Keratinocyte (primary cell): ENCODE measurements around the gene KRTAP5-3. TPM values are rescaled to one million over a fixed set of nuclear protein-coding genes. Genes with fewer than 3 reads are reported as not detected.

Source experiments
- DNase-seq: peaks from one replicate; pipeline ENCODE4 v3.0.0-alpha.2; 2011; ENCODE audit warnings: low read depth, missing footprints, low spot score
- FAIRE-seq: peaks from 2 replicates; lab custom pipeline; 2011; peaks lifted over from hg19 to GRCh38; lab: Jason Lieb, UNC
- H2AFZ ChIP-seq: 2 replicates; pipeline ENCODE4 v1.6.0; 2012; ENCODE audit warnings: low read length, control low read depth, inconsistent platforms; ENCODE audit not compliant: control insufficient read depth
- H3K27ac ChIP-seq: 2 replicates; pipeline ENCODE4 v1.5.1; 2011; ENCODE audit warnings: low read length; ENCODE audit not compliant: control insufficient read depth, insufficient read depth
- H3K27me3 ChIP-seq: 3 replicates; pipeline ENCODE4 v1.6.0; 2011; ENCODE audit warnings: low read length; ENCODE audit not compliant: control insufficient read depth, insufficient read depth; ENCODE audit errors: extremely low read depth
- H3K36me3 ChIP-seq, 2 experiments: 2 replicates in 1 of 2; 3 replicates in 1 of 2; pipeline ENCODE4 v1.5.1; 2011; ENCODE audit warnings: low read length in 2 of 2, mild to moderate bottlenecking in 1 of 2; ENCODE audit not compliant: control insufficient read depth in 2 of 2, insufficient read depth in 2 of 2; ENCODE audit errors: extremely low read depth in 1 of 2
- H3K4me1 ChIP-seq: 3 replicates; pipeline ENCODE4 v1.5.1; 2011; ENCODE audit warnings: low read length; ENCODE audit not compliant: control insufficient read depth, insufficient read depth; ENCODE audit errors: extremely low read depth
- H3K4me2 ChIP-seq: 3 replicates; pipeline ENCODE4 v1.6.0; 2011; ENCODE audit warnings: low read depth, low read length; ENCODE audit not compliant: control insufficient read depth, insufficient read depth; ENCODE audit errors: extremely low read depth
- H3K4me3 ChIP-seq, 3 experiments: fragments of 200-600 bp in 1 of 3; sonication (generic) in 1 of 3; 2 replicates in 2 of 3; 3 replicates in 1 of 3; pipeline ENCODE4 v1.5.1; 2011 to 2016; ENCODE audit warnings: low read length in 3 of 3, mild to moderate bottlenecking in 3 of 3, control low read depth in 2 of 3, inconsistent platforms in 1 of 3, low read depth in 1 of 3, mixed read lengths in 1 of 3, mixed run types in 1 of 3, moderate library complexity in 1 of 3; ENCODE audit not compliant: control insufficient read depth in 2 of 3, insufficient read depth in 2 of 3; ENCODE audit errors: extremely low read depth in 1 of 3
- H3K79me2 ChIP-seq: 2 replicates; pipeline ENCODE4 v1.6.0; 2012; ENCODE audit warnings: low read length; ENCODE audit not compliant: control insufficient read depth, insufficient read depth
- H3K9ac ChIP-seq: 3 replicates; pipeline ENCODE4 v1.6.0; 2011; ENCODE audit warnings: low read length; ENCODE audit not compliant: control insufficient read depth, insufficient read depth; ENCODE audit errors: extremely low read depth
- H3K9me1 ChIP-seq: 3 replicates; pipeline ENCODE4 v1.6.0; 2011; ENCODE audit warnings: low read length; ENCODE audit not compliant: control insufficient read depth, insufficient read depth; ENCODE audit errors: extremely low read depth
- H3K9me3 ChIP-seq: 2 replicates; pipeline ENCODE4 v1.5.1; 2012; ENCODE audit warnings: low read depth, low read length; ENCODE audit not compliant: control insufficient read depth
- H4K20me1 ChIP-seq: 3 replicates; pipeline ENCODE4 v1.6.0; 2011; ENCODE audit warnings: low read length; ENCODE audit not compliant: control insufficient read depth, insufficient read depth; ENCODE audit errors: extremely low read depth
- EZH2 ChIP-seq: IDR thresholded peaks from one replicate; pipeline ENCODE4 v1.6.1; 2012; ENCODE audit warnings: inconsistent platforms, mild to moderate bottlenecking, low read length, moderate library complexity
- dilution Hi-C: fragments of 300-500 bp; cut with MboI; formaldehyde crosslinking; loops from one replicate; pipeline ENCODE4 v1.7.0; 2020; ENCODE audit warnings: low sequenced_read_pairs; ENCODE audit not compliant: extremely low pct_ligation_motif_present
- polyA plus RNA-seq, 5 experiments: library from polyadenylated mRNA; depleted of rRNA in 3 of 5; stranded (reverse) in 3 of 5; stranded (forward) in 1 of 5; unstranded in 1 of 5; fragments of >200 nt; gene quantifications; 1 replicate in 1 of 5; 2 replicates in 3 of 5; 3 replicates in 1 of 5; pipeline versions ENCODE4 v1.2.1 to v1.2.3, GENCODE V29; 2011 to 2012; ENCODE audit warnings: missing spikeins in 2 of 5, low read depth in 1 of 5, low replicate concordance in 1 of 5
- TF ChIP-seq, protein P1 (sequence below), 3 experiments: IDR thresholded peaks in 1 of 3; conservative IDR thresholded peaks in 1 of 3; optimal IDR thresholded peaks in 1 of 3; 2 replicates in 2 of 3; 3 replicates in 1 of 3; pipeline versions ENCODE3 to v1.5.1; 2011; ENCODE audit warnings: low read length in 3 of 3, mild to moderate bottlenecking in 3 of 3, moderate library complexity in 2 of 3, control low read depth in 1 of 3, inconsistent platforms in 1 of 3; ENCODE audit not compliant: insufficient read depth in 2 of 3; ENCODE audit errors: extremely low read depth in 1 of 3

Gene KRTAP5-3
- polyA plus RNA-seq, 1 donor (not counting 4 experiments of a cell fraction or from before 2014, with no cell fraction given), result not detected

DNA sequence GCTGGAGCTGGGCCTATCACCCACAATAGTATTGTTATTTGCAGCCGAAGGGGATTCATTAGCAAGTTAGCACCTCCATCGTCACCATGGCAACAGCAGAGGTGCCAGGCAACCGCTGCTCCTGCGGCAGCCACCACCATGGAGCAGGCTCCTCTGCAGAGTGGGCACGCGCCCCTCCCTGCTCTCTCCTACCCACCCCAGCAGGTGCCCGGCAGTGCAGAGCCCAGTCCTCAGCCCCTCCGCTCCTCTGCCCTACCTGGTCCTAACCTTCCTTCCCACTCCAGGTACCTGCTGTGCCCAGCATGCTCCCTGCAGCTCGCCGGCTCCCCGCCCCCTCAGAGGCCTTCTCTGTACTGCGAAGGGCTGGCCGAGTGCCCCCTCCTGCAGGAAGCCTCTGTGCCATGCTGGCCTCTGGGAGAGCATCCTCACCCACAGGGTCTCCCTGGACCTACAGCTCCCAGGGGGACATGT is 39.8 kb downstream of the KRTAP5-3 start:
- Histone ChIP-seq H3K4me3 (no peak overlapping the region), H2AFZ (no peak overlapping the region), H3K79me2 (no peaks in the 10 kb centered on the region), H4K20me1 (peaks cover 2% of the 10 kb centered on the region), H3K4me2 (no peak overlapping the region), H3K27ac (no peak overlapping the region), H3K9me1 (no peaks in the 10 kb centered on the region), H3K4me1 (no peaks in the 10 kb centered on the region), H3K9ac (no peak overlapping the region), H3K27me3 (peaks cover 28% of the 10 kb centered on the region), H3K9me3 (no peaks in the 10 kb centered on the region), H3K36me3 (peaks cover 0 to 1% of the 10 kb centered on the region in 2 experiments)
- TF ChIP-seq EZH2, result no peak
- TF ChIP-seq, protein P1, sequence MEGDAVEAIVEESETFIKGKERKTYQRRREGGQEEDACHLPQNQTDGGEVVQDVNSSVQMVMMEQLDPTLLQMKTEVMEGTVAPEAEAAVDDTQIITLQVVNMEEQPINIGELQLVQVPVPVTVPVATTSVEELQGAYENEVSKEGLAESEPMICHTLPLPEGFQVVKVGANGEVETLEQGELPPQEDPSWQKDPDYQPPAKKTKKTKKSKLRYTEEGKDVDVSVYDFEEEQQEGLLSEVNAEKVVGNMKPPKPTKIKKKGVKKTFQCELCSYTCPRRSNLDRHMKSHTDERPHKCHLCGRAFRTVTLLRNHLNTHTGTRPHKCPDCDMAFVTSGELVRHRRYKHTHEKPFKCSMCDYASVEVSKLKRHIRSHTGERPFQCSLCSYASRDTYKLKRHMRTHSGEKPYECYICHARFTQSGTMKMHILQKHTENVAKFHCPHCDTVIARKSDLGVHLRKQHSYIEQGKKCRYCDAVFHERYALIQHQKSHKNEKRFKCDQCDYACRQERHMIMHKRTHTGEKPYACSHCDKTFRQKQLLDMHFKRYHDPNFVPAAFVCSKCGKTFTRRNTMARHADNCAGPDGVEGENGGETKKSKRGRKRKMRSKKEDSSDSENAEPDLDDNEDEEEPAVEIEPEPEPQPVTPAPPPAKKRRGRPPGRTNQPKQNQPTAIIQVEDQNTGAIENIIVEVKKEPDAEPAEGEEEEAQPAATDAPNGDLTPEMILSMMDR (optimal IDR thresholded peaks at IDR 0.05 in 1 of 3, IDR thresholded peaks at IDR 0.05 in 1 of 3, conservative IDR thresholded peaks at IDR 0.05 in 1 of 3; ENCODE audit: extremely low read depth in 1 of 3, insufficient read depth in 2 of 3, low read length in 3 of 3), result no peak
- DNase-seq, result no peak
- dilution Hi-C loops, result no loop called here
- FAIRE-seq, result no peak

DNA sequence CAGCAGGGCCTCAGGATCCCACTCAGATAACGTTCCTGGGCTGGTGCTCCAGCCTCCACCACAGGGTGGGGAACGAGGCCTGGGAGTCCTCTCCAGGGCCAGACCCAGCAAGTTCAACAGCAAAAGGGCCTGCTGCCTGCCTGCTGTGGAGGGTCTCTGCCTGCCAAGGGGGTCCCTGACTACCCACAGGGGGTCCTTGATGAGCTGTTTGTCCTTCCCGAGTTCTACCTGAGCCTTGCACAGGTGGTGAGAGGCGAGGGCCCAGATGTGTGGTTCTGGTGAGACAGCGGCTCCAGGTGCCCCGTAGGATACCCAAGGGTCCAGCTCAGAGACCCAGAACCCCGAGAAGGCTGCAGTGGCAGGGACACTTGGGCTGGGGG is 40.6 kb downstream of the KRTAP5-3 start:
- peaks cover 0 to 1% of the 10 kb centered on the region in 2 experiments for H3K36me3 ChIP-seq
- no peaks in the 10 kb centered on the region for H3K9me3 ChIP-seq
- DNase-seq (no peak), FAIRE-seq (no peak)
- H4K20me1 ChIP-seq, result peaks cover 2% of the 10 kb centered on the region
- H3K9me1 ChIP-seq, result no peaks in the 10 kb centered on the region
- H2AFZ ChIP-seq, result no peak overlapping the region
- TF ChIP-seq, protein P1 (optimal IDR thresholded peaks at IDR 0.05 in 1 of 3, IDR thresholded peaks at IDR 0.05 in 1 of 3, conservative IDR thresholded peaks at IDR 0.05 in 1 of 3; ENCODE audit: extremely low read depth in 1 of 3, insufficient read depth in 2 of 3, low read length in 3 of 3), result no peak
- no peak for TF ChIP-seq EZH2
- dilution Hi-C loops, result no loop called here
- no peak overlapping the region for H3K4me2 ChIP-seq
- peaks cover 21% of the 10 kb centered on the region for H3K27me3 ChIP-seq
- no peak overlapping the region for H3K9ac ChIP-seq
- no peaks in the 10 kb centered on the region for H3K4me1 ChIP-seq
- no peak overlapping the region for H3K4me3 ChIP-seq
- H3K27ac ChIP-seq, result no peak overlapping the region
- H3K79me2 ChIP-seq, result no peaks in the 10 kb centered on the region
